GM12872 (cell line): ENCODE measurements around the gene CHAMP1.

ENCODE experiments used
- TF ChIP-seq, protein P1 (sequence below): IDR thresholded peaks from 3 replicates; pipeline ENCODE4 v1.5.1; 2011; ENCODE audit warnings: low read depth, mild to moderate bottlenecking, low read length, moderate library complexity; ENCODE audit not compliant: insufficient read depth

CHAMP1 gene

DNA sequence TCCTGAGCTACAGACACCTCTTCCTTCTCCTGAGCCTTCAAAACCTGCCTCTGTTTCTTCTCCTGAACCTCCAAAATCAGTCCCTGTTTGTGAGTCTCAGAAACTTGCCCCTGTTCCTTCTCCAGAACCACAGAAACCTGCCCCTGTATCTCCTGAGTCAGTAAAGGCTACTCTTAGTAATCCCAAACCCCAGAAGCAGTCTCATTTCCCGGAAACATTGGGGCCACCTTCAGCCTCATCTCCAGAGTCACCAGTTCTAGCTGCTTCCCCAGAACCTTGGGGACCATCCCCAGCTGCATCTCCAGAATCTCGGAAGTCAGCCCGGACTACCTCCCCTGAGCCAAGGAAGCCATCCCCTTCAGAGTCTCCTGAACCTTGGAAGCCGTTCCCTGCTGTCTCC is 10.0 kb downstream of the CHAMP1 start:
- TF ChIP-seq, protein P1, sequence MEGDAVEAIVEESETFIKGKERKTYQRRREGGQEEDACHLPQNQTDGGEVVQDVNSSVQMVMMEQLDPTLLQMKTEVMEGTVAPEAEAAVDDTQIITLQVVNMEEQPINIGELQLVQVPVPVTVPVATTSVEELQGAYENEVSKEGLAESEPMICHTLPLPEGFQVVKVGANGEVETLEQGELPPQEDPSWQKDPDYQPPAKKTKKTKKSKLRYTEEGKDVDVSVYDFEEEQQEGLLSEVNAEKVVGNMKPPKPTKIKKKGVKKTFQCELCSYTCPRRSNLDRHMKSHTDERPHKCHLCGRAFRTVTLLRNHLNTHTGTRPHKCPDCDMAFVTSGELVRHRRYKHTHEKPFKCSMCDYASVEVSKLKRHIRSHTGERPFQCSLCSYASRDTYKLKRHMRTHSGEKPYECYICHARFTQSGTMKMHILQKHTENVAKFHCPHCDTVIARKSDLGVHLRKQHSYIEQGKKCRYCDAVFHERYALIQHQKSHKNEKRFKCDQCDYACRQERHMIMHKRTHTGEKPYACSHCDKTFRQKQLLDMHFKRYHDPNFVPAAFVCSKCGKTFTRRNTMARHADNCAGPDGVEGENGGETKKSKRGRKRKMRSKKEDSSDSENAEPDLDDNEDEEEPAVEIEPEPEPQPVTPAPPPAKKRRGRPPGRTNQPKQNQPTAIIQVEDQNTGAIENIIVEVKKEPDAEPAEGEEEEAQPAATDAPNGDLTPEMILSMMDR = no peak

DNA sequence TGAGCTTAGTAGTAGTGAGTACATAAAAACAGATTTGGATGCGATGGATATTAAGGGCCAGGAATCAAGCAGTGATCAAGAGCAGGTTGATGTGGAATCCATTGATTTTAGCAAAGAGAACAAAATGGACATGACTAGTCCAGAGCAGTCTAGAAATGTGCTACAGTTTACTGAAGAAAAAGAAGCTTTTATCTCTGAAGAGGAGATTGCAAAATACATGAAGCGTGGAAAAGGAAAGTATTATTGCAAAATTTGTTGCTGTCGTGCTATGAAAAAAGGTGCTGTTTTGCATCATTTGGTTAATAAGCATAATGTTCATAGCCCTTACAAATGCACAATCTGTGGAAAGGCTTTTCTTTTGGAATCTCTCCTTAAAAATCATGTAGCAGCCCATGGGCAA is 11.4 kb downstream of the CHAMP1 start:
- TF ChIP-seq, protein P1 = no peak

DNA sequence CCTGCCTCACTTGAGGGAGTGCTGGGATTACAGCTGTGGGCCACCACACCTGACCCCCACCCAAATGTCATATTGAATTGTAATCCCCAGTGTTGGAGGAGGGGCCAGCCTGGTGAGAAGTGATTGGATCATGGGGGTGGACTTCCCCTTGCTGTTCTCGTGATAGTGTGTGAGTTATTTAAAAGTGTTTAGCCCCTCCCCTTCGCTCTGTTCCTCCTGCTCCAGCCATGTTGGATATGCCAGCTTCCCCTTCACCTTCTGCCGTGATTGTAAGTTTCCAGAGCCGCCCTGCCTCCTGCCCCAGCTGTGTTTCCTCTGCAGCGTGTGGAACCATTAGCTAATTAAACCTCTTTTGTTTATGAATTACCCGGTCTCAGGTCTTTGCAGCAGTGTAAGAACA is 13.7 kb downstream of the CHAMP1 start:
- TF ChIP-seq, protein P1 = no peak

DNA sequence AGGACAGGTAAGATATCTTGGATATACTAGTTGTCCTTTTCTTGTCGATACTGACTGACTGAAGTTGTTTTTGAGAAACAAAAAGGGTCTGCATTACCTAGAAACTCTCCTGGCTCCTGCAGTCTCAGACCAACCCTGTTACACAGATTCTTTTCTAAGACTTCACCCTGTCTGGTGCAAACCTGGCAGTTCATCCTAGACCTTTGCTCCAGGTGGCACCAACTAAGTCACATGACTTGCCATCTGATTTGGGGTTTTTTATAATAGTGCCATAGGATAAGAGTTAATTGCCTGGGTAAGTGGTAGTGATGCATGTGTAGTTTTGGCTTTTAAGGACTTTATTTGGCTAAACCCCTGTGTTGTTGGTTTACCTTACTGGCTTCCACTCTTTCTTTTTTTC is 14.3 kb downstream of the CHAMP1 start:
- TF ChIP-seq, protein P1 = no peak

DNA sequence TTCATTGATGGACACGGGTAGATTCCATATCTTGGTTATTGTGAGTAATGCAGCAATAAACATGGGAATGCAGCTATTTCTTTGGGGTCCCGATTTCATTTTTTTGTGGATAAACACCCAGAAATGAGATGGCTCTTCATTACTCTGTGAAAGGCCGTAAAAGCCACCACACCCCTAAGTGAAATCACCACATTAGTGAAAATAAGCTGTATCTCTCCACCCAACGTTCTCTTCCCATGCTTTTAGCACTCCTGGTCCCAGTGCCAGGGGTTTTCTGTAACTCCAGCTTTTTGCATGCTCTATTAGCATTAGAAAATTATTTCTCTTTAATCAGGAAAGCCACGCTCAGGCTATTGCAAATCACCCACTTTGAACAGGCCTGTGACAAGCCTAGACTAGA is 15.8 kb downstream of the CHAMP1 start:
- TF ChIP-seq, protein P1 = no peak

DNA sequence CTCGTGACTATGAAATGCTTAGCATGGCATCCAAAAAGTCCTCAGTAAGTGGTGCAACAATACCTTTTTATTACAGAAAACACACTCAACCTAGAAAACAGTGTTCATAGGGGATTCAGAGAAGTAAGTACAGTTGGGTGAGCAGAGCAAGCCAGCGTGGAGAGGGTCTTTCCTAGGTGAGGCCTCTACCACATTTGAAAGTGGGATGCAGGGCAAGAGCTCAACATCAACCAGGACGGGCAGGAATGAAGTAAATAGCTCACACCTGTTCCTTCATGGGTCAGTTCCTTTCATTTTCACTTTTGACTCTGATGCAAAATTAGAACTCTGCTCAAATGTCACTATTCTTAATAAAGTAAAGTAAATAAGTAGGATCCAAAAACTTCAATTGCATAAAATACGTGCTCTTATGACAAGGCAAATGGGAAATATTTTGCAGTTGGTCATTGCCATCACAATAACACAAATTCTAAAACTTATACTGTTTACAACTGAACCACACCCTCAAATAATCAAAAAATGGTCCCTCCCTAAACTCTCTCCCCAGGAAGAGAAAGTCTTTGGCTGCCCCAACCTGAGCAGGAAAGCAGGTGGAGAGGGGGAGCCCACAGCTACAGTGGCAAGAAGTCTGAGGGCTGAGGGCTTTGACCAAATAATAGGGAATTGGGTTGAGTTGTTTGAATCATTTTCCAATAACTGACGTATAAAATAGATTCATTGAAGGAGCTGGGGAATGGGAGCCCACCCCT is 20.2 kb downstream of the CHAMP1 start:
- TF ChIP-seq, protein P1 = no peak

- TF ChIP-seq, protein P1 = no peak
These were observed 24.7 kb downstream of the CHAMP1 start for GRCh38 chr13:114338959-114339358.
